Activated CD8-positive, alpha-beta memory T cell treated with anti-CD3 and anti-CD28 coated beads, Interleukin-2, amount 10 ng/mL, durations not matched to agents 7 days and 5 days (primary cell): ENCODE data around the gene ITIH5. TPM values are rescaled to one million over a fixed set of nuclear protein-coding genes. Genes with fewer than 3 reads are reported as not detected.

Source experiments
- ATAC-seq: fragments of 150-1000 bp; cut with Tn5 transposase; one replicate; pipeline ENCODE4 v1.10.0; 2021; ENCODE audit warnings: moderate library complexity
- CTCF ChIA-PET: fragments of 350-600 bp; sonication (Branson Sonifier 250); formaldehyde crosslinking; loops from one replicate; lab custom pipeline; 2021; ENCODE audit warnings: antibody characterized with exemption; lab: Charles Lee
- DNase-seq: peaks from one replicate; pipeline ENCODE4 v3.0.0-alpha.2; 2020
- H3K27ac Mint-ChIP-seq: one replicate; pipeline ENCODE4 v1.8.0; 2021; ENCODE audit warnings: mild to moderate bottlenecking, mixed read lengths
- H3K27me3 Mint-ChIP-seq: one replicate; pipeline ENCODE4 v1.8.0; 2021; ENCODE audit warnings: mixed read lengths
- H3K36me3 Mint-ChIP-seq: one replicate; pipeline ENCODE4 v1.8.0; 2021; ENCODE audit warnings: mild to moderate bottlenecking, mixed read lengths
- H3K4me1 Mint-ChIP-seq: one replicate; pipeline ENCODE4 v1.8.0; 2021; ENCODE audit warnings: mixed read lengths
- H3K4me3 Mint-ChIP-seq: one replicate; pipeline ENCODE4 v1.8.0; 2021; ENCODE audit warnings: mild to moderate bottlenecking, moderate library complexity, mixed read lengths
- H3K9me3 Mint-ChIP-seq: one replicate; pipeline ENCODE4 v1.8.0; 2022; ENCODE audit warnings: low read depth, mixed read lengths
- total RNA-seq, 2 experiments: library from RNA; stranded (reverse); gene quantifications; one replicate each; pipeline ENCODE4 v1.2.3, GENCODE V29; 2021

Gene ITIH5
- total RNA-seq, 2 experiments from 2014 or later: not detected

GRCh38 chr10:7523656-7524055 lies 143.1 kb downstream of the ITIH5 start:
- ATAC-seq (no peak), DNase-seq (no peak)
- H3K4me1 Mint-ChIP-seq: peaks cover 39% of the 10 kb centered on the region
- H3K4me3 Mint-ChIP-seq: no peak overlapping the region
- peaks cover 22% of the 10 kb centered on the region for H3K27me3 Mint-ChIP-seq
- peaks cover 1% of the 10 kb centered on the region for H3K36me3 Mint-ChIP-seq
- H3K9me3 Mint-ChIP-seq: no peaks in the 10 kb centered on the region
- CTCF ChIA-PET: interaction anchor here (0.9 to 4.6 kb wide), 8 partner anchors 10 to 348 kb away, joined by 3 to 105 read pairs (median 5); no protein-coding TSS in a partner anchor
- peak overlapping the region; percentile 11 for H3K27ac Mint-ChIP-seq

- H3K4me3 Mint-ChIP-seq: no peak overlapping the region
- no peak overlapping the region for H3K27ac Mint-ChIP-seq
- peaks cover 3% of the 10 kb centered on the region for H3K36me3 Mint-ChIP-seq
- DNase-seq (no peak), ATAC-seq (no peak)
- H3K4me1 Mint-ChIP-seq: peaks cover 38% of the 10 kb centered on the region
- peaks cover 7% of the 10 kb centered on the region for H3K27me3 Mint-ChIP-seq
- no peaks in the 10 kb centered on the region for H3K9me3 Mint-ChIP-seq
- CTCF ChIA-PET: interaction anchor here (1.4 to 2.0 kb wide), 2 partner anchors 166 to 601 kb away, joined by 3 to 5 read pairs; no protein-coding TSS in a partner anchor
Observed at GRCh38 chr10:7520507-7521485, 146.0 kb downstream of the ITIH5 start.

GRCh38 chr10:7519351-7519750 lies 147.4 kb downstream of the ITIH5 start:
- H3K9me3 Mint-ChIP-seq: no peaks in the 10 kb centered on the region
- peaks cover 3% of the 10 kb centered on the region for H3K36me3 Mint-ChIP-seq
- CTCF ChIA-PET: no interaction called here
- peaks cover 29% of the 10 kb centered on the region for H3K4me1 Mint-ChIP-seq
- DNase-seq (no peak), ATAC-seq (no peak)
- H3K27me3 Mint-ChIP-seq: peaks cover 5% of the 10 kb centered on the region
- H3K27ac Mint-ChIP-seq: no peak overlapping the region
- H3K4me3 Mint-ChIP-seq: no peak overlapping the region

GRCh38 chr10:7518693-7519092 lies 148.1 kb downstream of the ITIH5 start:
- H3K36me3 Mint-ChIP-seq: peaks cover 3% of the 10 kb centered on the region
- no peaks in the 10 kb centered on the region for H3K9me3 Mint-ChIP-seq
- ATAC-seq (no peak), DNase-seq (no peak)
- H3K4me1 Mint-ChIP-seq: peaks cover 26% of the 10 kb centered on the region
- H3K4me3 Mint-ChIP-seq: no peak overlapping the region
- peaks cover 5% of the 10 kb centered on the region for H3K27me3 Mint-ChIP-seq
- no peak overlapping the region for H3K27ac Mint-ChIP-seq
- CTCF ChIA-PET: no interaction called here

GRCh38 chr10:7515439-7515838 lies 151.3 kb downstream of the ITIH5 start:
- H3K27me3 Mint-ChIP-seq: peaks cover 5% of the 10 kb centered on the region

GRCh38 chr10:7513936-7514335 lies 152.8 kb downstream of the ITIH5 start:
- peaks cover 36% of the 10 kb centered on the region for H3K4me1 Mint-ChIP-seq
- no peak overlapping the region for H3K27ac Mint-ChIP-seq
- no peak for DNase-seq

More at GRCh38 chr10:7515439-7515838, 151.3 kb downstream of the ITIH5 start:
- peaks cover 18% of the 10 kb centered on the region for H3K36me3 Mint-ChIP-seq
- H3K4me1 Mint-ChIP-seq: peaks cover 27% of the 10 kb centered on the region
- no peak overlapping the region for H3K4me3 Mint-ChIP-seq
- CTCF ChIA-PET: interaction anchor here (1.6 to 3.9 kb wide), 3 partner anchors 10 to 91 kb away, joined by 3 to 15 read pairs (median 5); no protein-coding TSS in a partner anchor
- ATAC-seq (no peak), DNase-seq (no peak)
- H3K9me3 Mint-ChIP-seq: peaks cover 8% of the 10 kb centered on the region
- H3K27ac Mint-ChIP-seq: no peak overlapping the region

GRCh38 chr10:7513455-7513854 lies 153.3 kb downstream of the ITIH5 start:
- CTCF ChIA-PET: interaction anchor here (3.9 kb wide), 1 partner anchor 12 kb away, joined by 15 read pairs; no protein-coding TSS in a partner anchor
- Mint-ChIP-seq H3K27ac (no peak overlapping the region), H3K36me3 (peaks cover 35% of the 10 kb centered on the region), H3K4me1 (peaks cover 41% of the 10 kb centered on the region), H3K4me3 (no peak overlapping the region), H3K9me3 (peaks cover 23% of the 10 kb centered on the region), H3K27me3 (peaks cover 5% of the 10 kb centered on the region)
- DNase-seq (no peak), ATAC-seq (no peak)

More at GRCh38 chr10:7513936-7514335, 152.8 kb downstream of the ITIH5 start:
- Mint-ChIP-seq H3K36me3 (peaks cover 30% of the 10 kb centered on the region), H3K4me3 (no peak overlapping the region), H3K27me3 (peaks cover 5% of the 10 kb centered on the region), H3K9me3 (peaks cover 19% of the 10 kb centered on the region)
- CTCF ChIA-PET: interaction anchor here (1.2 to 3.9 kb wide), 2 partner anchors 11 to 90 kb away, joined by 3 to 15 read pairs; no protein-coding TSS in a partner anchor
- ATAC-seq: no peak

GRCh38 chr10:7512487-7512886 lies 154.3 kb downstream of the ITIH5 start:
- ATAC-seq: no peak
- H3K27me3 Mint-ChIP-seq: peaks cover 8% of the 10 kb centered on the region
- CTCF ChIA-PET: interaction anchor here (1.2 to 5.6 kb wide), 3 partner anchors 12 to 592 kb away, joined by 3 to 31 read pairs (median 4); no protein-coding TSS in a partner anchor

GRCh38 chr10:7511612-7512011 lies 155.2 kb downstream of the ITIH5 start:
- peaks cover 59% of the 10 kb centered on the region for H3K4me1 Mint-ChIP-seq
- no peak overlapping the region for H3K27ac Mint-ChIP-seq

More at GRCh38 chr10:7512487-7512886, 154.3 kb downstream of the ITIH5 start:
- no peak overlapping the region for H3K27ac Mint-ChIP-seq
- DNase-seq: no peak
- H3K36me3 Mint-ChIP-seq: peaks cover 44% of the 10 kb centered on the region
- H3K4me1 Mint-ChIP-seq: peaks cover 50% of the 10 kb centered on the region
- no peak overlapping the region for H3K4me3 Mint-ChIP-seq
- peaks cover 24% of the 10 kb centered on the region for H3K9me3 Mint-ChIP-seq

More at GRCh38 chr10:7511612-7512011, 155.2 kb downstream of the ITIH5 start:
- peaks cover 8% of the 10 kb centered on the region for H3K27me3 Mint-ChIP-seq
- no peak overlapping the region for H3K4me3 Mint-ChIP-seq
- no peak for DNase-seq
- CTCF ChIA-PET: interaction anchor here (1.5 to 5.6 kb wide), 3 partner anchors 10 to 591 kb away, joined by 4 to 31 read pairs (median 4); no protein-coding TSS in a partner anchor
- no peak for ATAC-seq
- H3K36me3 Mint-ChIP-seq: peaks cover 48% of the 10 kb centered on the region
- peaks cover 26% of the 10 kb centered on the region for H3K9me3 Mint-ChIP-seq

Other genes starting within 250 kb of the ITIH5 start
- not detected for gene ITIH2, start 36.4 kb upstream of the ITIH5 start, total RNA-seq
- 10 to 100 TPM; 12.9 to 15.0 TPM for gene KIN, start 121.0 kb upstream of the ITIH5 start, total RNA-seq
- gene ATP5F1C, start 121.2 kb upstream of the ITIH5 start, total RNA-seq: 100 to 1,000 TPM; 285 to 287 TPM
- gene TAF3, start 151.5 kb upstream of the ITIH5 start, total RNA-seq: 10 to 100 TPM; 15.6 to 15.8 TPM